G401 (cell line): Measurements from ENCODE around the gene ATP7B. TPM values are rescaled to one million over a fixed set of nuclear protein-coding genes. Genes with fewer than 3 reads are reported as not detected.

Experiments
- DNase-seq: peaks from one replicate; pipeline ENCODE4 v3.0.0-alpha.2; 2015; ENCODE audit warnings: low spot score
- in situ Hi-C: cut with HindIII; loops from 2 replicates; pipeline ENCODE4 v1.10.0; 2016; ENCODE audit warnings: low sequenced_read_pairs, mixed read lengths
- total RNA-seq: library from RNA; depleted of rRNA; stranded (reverse); fragments of >200 nt; shearing (Covaris generic); gene quantifications from 2 replicates; pipeline ENCODE4 v1.2.3, GENCODE V29; 2014

ATP7B gene
- total RNA-seq, 1 experiment from 2014 or later: 5.8 TPM

- in situ Hi-C loops: no loop called here
- no peak for DNase-seq
These were observed 53.7 kb downstream of the ATP7B start for GRCh38 chr13:51957377-51958216.

DNA sequence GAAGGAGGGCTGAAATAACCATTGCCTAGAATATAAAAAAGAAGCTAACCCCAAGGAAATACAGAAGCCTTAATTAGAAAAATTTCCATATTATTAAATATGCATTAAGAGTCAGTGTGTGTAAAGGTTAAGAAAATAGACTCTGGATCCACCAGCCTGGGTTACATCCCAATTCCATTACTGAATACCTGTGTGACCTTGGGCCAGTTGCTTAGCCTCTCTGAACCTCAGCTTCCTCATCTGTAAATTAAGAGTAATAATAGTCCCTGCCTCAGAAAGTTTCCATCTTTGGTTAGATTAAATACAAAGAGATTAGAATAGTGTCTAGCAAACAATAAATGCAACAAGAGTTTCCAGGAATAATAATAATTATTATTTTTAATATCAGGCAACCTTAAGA lies 54.5 kb downstream of the ATP7B start:
- in situ Hi-C loops: no loop called here
- no peak for DNase-seq

GRCh38 chr13:51955816-51956603 lies 55.2 kb downstream of the ATP7B start:
- in situ Hi-C loops: no loop called here
- peak; percentile 78 for DNase-seq

DNA sequence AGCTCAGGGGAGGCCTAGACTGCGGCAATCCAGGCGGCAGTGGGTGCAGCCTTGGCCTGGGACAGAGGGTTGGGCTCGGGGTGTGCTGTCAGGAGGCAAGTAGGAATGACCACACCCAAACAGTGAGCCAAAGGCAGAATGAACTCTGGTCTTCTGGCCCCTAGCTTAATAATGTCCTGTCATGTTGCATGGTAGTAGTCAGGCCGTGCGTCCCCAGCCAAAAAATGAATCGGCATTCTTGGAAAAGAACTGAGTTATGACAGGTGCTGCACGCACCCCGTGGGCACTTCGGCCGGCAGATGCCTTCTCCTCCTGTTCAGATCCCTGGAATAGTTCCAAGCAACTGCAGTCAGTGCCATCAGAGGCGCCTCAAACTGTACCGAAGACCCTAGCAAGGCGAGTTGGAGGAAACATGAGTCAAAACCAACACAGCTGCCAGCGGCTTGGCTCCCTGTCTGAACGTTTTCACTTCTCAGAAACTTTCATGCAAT lies 55.9 kb downstream of the ATP7B start:
- peak; percentile 84 for DNase-seq
- in situ Hi-C loops: no loop called here

GRCh38 chr13:51953347-51954195 lies 57.7 kb downstream of the ATP7B start:
- in situ Hi-C loops: no loop called here
- no peak for DNase-seq

- no peak for DNase-seq
- in situ Hi-C loops: no loop called here
These were observed 60.5 kb downstream of the ATP7B start for GRCh38 chr13:51950722-51951121.

DNA sequence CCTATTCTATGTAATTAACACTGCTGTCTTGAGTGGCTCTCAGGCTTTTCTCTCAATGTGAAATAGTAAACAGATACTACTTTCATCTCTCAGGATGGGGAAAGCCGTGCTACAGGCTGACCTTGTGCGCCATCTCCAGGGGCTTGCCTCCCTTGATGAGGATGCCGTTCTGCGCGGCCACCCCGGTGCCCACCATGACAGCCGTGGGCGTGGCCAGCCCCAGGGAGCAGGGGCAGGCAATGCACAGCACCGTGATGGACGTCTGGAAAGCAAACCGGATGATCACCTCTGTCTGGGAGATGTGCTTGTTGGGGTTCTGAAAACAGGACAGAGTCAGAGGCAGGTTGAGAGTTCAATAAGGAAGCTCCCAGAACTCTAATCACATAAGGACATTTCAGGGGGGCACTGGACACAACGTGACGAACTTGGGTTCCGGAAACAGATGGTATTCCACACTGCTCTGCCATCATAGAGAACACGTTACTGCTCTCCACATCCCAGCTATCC lies 65.0 kb downstream of the ATP7B start:
- no peak for DNase-seq
- in situ Hi-C loops: no loop called here

DNA sequence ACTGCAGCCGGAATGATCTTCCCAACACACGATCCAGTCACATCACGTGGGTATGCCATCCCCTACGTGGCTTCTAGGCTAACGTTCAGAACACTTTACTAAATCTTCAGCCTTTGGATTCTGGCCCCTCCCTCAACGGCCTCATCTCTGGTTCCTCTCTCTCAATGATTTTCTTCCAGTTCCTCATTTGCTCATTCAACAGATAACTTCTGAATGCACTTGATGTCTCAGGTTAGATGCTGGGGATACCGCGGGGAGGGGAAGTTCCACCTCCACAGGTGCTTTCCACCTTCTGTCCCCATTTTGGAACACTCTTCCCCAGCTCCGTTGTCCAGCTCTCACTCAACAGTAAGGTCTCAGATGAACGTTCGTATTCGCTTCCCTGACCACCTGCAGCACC lies 66.1 kb downstream of the ATP7B start:
- in situ Hi-C loops: no loop called here
- DNase-seq: no peak

GRCh38 chr13:51944428-51944827 lies 66.8 kb downstream of the ATP7B start:
- in situ Hi-C loops: no loop called here
- DNase-seq: no peak

GRCh38 chr13:51943721-51944120 lies 67.5 kb downstream of the ATP7B start:
- in situ Hi-C loops: no loop called here
- no peak for DNase-seq

GRCh38 chr13:51942189-51942588 lies 69.1 kb downstream of the ATP7B start:
- in situ Hi-C loops: no loop called here
- DNase-seq: no peak

DNA sequence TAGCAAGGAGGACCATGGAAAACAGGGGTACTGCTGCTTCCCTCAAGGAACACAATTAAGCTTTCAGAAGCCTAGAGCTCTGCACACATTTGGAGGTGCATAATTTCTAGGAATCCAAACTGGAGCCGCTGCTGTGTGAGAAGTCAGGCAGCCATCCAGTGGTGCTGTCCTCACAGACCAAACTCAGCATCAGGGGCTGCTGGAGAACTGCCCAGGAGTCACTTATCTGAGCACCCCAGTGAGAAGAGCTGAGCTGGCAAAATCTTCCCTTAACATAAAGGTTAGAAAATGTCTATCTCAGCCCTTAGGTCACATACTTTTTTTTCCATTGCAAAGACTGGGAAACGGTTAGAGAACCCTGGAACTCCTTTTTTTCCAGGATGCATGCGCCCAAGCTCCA lies 72.8 kb downstream of the ATP7B start:
- no peak for DNase-seq
- in situ Hi-C loops: no loop called here

GRCh38 chr13:51937320-51938290 lies 73.6 kb downstream of the ATP7B start:
- in situ Hi-C loops: no loop called here
- DNase-seq: no peak

DNA sequence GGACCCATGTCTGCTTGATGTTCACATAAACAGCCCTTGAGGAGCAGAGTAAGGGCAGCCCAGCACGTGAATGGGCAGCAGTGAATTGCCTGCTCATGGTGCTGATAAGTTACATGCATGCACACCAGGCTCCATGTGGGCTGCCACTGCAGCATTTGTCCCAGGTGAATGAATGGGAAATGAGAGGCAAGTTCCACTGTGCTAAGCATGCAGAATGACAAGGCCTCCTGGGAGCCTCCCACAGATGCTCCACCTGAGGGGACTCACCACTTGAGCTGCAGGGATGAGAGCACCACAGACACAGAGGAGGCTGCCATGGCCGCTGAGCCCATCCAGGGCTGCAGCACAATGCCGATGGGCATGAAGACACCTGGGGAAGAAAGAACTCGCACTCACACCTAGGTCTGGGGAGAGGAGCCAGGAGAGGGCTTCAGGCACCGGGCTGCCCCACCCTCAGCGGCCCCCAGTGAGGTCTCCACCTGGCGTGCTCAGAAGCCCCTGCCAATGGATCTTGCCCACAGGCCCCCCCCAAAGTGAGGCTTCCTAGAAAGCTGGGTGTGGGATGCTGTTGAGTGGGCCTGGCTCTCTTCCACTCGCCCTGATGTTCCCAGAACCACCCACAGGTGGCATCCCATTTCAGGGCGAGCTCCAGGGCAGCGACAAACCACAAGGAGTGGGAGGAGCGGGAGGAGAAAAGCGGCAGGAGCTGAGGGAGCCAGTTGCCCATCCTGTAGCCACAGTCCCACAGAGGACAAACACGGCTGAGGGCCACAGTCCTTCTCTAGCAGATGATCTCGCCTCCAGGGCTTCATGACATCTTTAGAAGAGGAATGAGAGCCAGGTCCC lies 75.7 kb downstream of the ATP7B start:
- in situ Hi-C loops: no loop called here
- peak; percentile 12 for DNase-seq

GRCh38 chr13:51934461-51935087 lies 76.7 kb downstream of the ATP7B start:
- in situ Hi-C loops: no loop called here
- no peak for DNase-seq

GRCh38 chr13:51933466-51934058 lies 77.7 kb downstream of the ATP7B start:
- DNase-seq: no peak
- in situ Hi-C loops: no loop called here

- in situ Hi-C loops: no loop called here
- DNase-seq: no peak
These were observed 79.0 kb downstream of the ATP7B start for GRCh38 chr13:51932231-51932630.
